RWPE1 (cell line): ENCODE results near the gene CD300H.
A peak's percentile ranks its signal among the peaks of the same experiment; 100 is the strongest.
"Not testable (repeated sequence)": the region's sequence is repeated elsewhere in the genome, so short reads cannot be mapped to it uniquely, and the experiment has no call there.

ENCODE experiments used
- CTCF ChIA-PET: fragments of 350-600 bp; sonication (Branson Sonifier 250); formaldehyde crosslinking; extraction: SDS; loops from one replicate; lab custom pipeline; 2021; lab: Yijun Ruan, JAX
- POLR2A ChIA-PET: fragments of 400-600 bp; formaldehyde crosslinking; extraction: SDS; loops from one replicate; lab custom pipeline; 2020; ENCODE audit warnings: antibody characterized with exemption; ENCODE audit not compliant: low non-redundant PET; lab: Yijun Ruan, JAX
- DNase-seq: peaks from one replicate; pipeline ENCODE4 v3.0.0; 2012; ENCODE audit warnings: low spot score
- H3K27ac ChIP-seq: fragments of 450-650 bp; 2 replicates; pipeline ENCODE4 v1.5.1; 2017
- CTCF ChIP-seq: fragments of 450-650 bp; conservative IDR thresholded peaks from 2 replicates; pipeline ENCODE4 v1.5.1; 2017; ENCODE audit warnings: low read depth, mild to moderate bottlenecking

CD300H gene

DNA sequence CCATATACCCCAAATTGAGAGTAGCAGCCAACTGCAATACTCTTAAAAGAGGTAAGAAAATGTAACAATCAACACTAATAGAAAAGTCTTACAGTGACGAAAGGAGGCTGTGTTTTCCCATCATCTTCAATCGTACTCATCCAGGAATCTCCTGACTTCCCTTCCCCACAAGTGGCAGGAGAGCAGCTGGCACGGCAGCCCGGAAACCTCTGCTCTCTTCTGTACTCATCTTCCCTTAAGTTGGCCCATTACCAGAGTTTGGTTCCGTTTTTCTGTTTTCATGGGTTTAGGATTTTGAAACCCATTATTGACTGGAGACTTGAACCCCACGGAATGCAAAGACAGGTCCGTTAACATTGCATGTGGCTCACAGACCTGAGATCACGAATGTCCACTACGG is 11.7 kb upstream of the CD300H start:
- DNase-seq: no peak
- POLR2A ChIA-PET: no interaction called here

DNA sequence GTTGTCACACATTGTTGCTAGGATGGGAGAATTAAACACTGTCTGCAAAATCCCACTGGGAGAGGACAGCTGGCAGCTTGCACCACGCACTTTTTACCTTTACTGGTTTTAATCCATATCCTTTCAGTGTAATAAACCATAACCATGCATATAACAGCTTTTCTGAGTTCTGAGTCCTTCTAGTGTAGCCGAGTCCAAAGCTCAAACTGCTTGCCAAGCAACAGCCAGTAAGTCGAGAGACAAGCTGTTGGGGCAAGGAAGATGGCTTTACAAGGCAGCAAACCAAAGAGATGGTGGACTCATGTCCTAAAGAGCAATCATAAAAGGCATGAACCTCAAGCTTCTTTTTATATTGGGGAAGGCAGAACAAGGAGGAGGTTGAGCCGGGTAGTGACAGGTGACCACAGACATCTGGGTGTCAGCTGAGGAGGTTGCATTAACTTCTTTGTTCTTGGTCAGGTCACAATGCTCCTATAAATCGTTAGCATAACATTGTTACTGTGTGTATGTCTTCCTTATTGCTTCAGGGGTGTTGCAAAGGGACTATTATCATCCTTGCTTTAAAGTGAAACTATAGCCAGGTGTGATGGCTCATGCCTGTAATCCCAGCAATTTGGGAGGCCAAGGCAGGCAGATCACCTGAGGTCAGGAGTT is 7.3 kb upstream of the CD300H start:
- no peak for TF ChIP-seq CTCF
- CTCF ChIA-PET: interaction anchor here (1.2 kb wide), 1 partner anchor 8 kb away, joined by 3 read pairs; no protein-coding TSS in a partner anchor
- no peak overlapping the region for H3K27ac ChIP-seq
- DNase-seq: no peak
- POLR2A ChIA-PET: no interaction called here

More for the DNA sequence above, 11.7 kb upstream of the CD300H start:
- no peak for TF ChIP-seq CTCF
- CTCF ChIA-PET: interaction anchor here (0.6 to 0.7 kb wide), 2 partner anchors 183 to 789 kb away, joined by 3 read pairs; no protein-coding TSS in a partner anchor
- no peak overlapping the region for H3K27ac ChIP-seq

- H3K27ac ChIP-seq, POLR2A ChIA-PET, CTCF ChIA-PET, DNase-seq: not testable (repeated sequence)
These were observed 6.3 kb upstream of the CD300H start for GRCh38 chr17:74573635-74574034.

DNA sequence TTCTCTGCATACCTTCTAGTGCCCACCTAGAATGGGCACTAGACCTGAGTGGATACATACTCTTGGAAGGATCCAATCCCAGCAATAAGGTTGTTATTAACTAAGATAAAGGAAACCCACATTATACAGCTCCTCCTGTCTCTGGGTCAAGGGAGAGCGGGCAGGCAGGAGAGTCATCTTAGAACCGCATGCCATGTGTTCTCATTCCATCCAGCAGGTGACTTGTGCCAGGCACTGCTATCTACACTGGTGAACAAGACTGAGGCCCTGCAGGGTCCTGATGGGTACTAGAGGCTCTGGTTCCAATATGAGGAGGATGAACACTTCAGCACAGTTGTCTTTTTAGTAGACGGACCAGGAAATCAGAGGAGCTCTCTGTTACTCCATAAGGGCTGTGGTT is 5.9 kb upstream of the CD300H start:
- no peak overlapping the region for H3K27ac ChIP-seq
- DNase-seq: no peak
- ChIA-PET CTCF (no interaction called here), POLR2A (no interaction called here)
- TF ChIP-seq CTCF: no peak

DNA sequence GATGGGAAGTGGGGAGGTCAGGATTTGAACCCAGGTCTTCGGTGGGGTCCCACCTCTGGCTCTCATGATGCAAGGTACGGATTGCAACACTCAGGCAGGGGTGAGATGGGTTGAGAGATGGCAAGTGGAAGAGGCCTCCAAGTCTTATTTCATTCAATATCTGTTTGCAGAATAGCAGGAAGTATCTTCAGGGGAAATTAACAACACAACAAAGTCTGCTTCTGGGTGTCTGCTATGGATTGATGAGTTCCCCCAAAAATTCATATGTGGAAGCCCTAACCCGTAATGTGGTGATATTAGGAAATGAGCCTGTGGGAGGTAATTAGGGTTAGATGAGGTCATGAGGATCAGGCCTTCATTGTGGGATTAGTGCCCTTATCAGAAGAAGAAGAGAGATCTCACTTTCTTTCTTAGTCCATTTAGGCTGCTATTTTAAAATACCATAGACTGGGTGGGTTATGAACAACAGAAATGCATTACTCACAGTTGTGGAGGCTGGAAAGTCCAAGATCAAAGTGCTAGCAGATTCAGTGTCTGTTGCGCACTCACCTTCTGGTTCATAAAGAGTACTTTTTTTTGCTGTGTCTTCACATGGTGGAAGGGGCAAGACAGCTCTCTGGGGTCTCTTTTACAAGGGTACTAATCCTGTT is 4.4 kb upstream of the CD300H start:
- no peak for TF ChIP-seq CTCF
- ChIA-PET CTCF (no interaction called here), POLR2A (no interaction called here)
- no peak for DNase-seq
- no peak overlapping the region for H3K27ac ChIP-seq

- peak; percentile 91 for DNase-seq
- POLR2A ChIA-PET: interaction anchor here (0.6 kb wide), 1 partner anchor 196 kb away, joined by 3 read pairs; no protein-coding TSS in a partner anchor
These were observed 2.0 kb upstream of the CD300H start for GRCh38 chr17:74569020-74570003.

More at GRCh38 chr17:74569020-74570003, 2.0 kb upstream of the CD300H start:
- no peak for TF ChIP-seq CTCF
- CTCF ChIA-PET: interaction anchor here (0.9 to 1.1 kb wide), 2 partner anchors 33 to 88 kb away, joined by 4 to 5 read pairs; no protein-coding TSS in a partner anchor
- peak overlapping the region; percentile 97 for H3K27ac ChIP-seq
